Skeletal muscle cell (primary cell): Measurements from ENCODE around the gene CKM.

Source experiments
- DNase-seq: peaks from one replicate; pipeline ENCODE4 v3.0.0-alpha.2; 2010; ENCODE audit warnings: low read depth
- H3K4me3 ChIP-seq: 2 replicates; pipeline ENCODE4 v1.5.1; 2011; ENCODE audit warnings: low read depth, mild to moderate bottlenecking, control low read depth, low read length, moderate library complexity

Gene CKM

GRCh38 chr19:45264781-45265317 lies 57.8 kb downstream of the CKM start:
- DNase-seq, result no peak
- H3K4me3 ChIP-seq, result no peak overlapping the region

- H3K4me3 ChIP-seq, result no peak overlapping the region
Observed at GRCh38 chr19:45263013-45263412, 59.7 kb downstream of the CKM start.

GRCh38 chr19:45262570-45262969 lies 60.1 kb downstream of the CKM start:
- no peak overlapping the region for H3K4me3 ChIP-seq
- no peak for DNase-seq

More at GRCh38 chr19:45263013-45263412, 59.7 kb downstream of the CKM start:
- no peak for DNase-seq

DNA sequence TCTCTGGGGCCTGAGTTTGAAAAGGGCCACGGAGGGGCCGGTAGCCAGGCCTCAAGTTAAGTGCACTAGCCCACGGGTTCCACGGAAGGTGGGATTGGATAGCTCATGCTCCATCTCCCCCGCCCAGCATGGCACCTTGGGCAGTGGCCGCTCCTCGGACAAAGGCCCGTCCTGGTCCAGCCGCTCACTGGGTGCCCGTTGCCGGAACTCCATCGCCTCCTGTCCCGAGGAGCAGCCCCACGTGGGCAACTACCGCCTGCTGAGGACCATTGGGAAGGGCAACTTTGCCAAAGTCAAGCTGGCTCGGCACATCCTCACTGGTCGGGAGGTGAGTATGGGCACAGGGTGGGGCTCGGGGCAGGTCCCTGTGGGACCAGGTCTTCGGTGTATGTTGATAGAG lies 63.8 kb downstream of the CKM start:
- no peak for DNase-seq
- H3K4me3 ChIP-seq, result no peak overlapping the region

DNA sequence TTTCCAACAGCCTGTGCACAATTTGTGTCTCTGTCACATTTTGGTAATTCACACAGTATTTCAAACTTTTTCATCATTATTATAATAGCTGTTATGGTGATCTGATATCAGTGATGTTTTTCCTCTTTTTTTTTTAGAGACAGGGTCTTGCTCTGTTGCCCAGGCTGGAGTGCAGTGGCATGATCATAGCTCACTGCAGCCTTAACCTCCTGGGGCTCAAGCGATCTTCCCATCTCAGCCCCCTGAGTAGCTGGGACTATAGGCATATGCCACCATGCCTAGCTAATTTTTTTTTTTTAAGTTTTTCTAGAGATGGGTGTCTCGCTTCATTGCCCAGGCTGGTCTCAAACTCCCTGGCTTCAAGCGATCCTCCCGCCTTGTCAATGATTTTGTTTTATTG lies 65.8 kb downstream of the CKM start:
- H3K4me3 ChIP-seq, result no peak overlapping the region
- no peak for DNase-seq
